Measurements from ENCODE around the gene ETNK2.

GRCh38 chr1:204085876-204086275, 66.0 kb downstream of the ETNK2 start:
- TF ChIP-seq EZH2 (IDR thresholded peaks at IDR 0.05; ENCODE audit: insufficient read depth, poor library complexity, severe bottlenecking) (no peak), EZH2phosphoT487 (IDR thresholded peaks at IDR 0.05; ENCODE audit: insufficient read depth, low read depth) (no peak)
